Panc1 (cell line): ENCODE data around the gene DCST2.

Experiments used
- CTCF ChIP-seq: fragments of 450-650 bp; IDR thresholded peaks from 2 replicates; pipeline ENCODE4 v1.5.1; 2017; ENCODE audit warnings: mild to moderate bottlenecking
- POLR2AphosphoS5 ChIP-seq: IDR thresholded peaks from 2 replicates; pipeline ENCODE4 v1.6.1; 2012; ENCODE audit warnings: mild to moderate bottlenecking, low read depth, low read length, moderate library complexity
- REST ChIP-seq, 2 experiments: IDR thresholded peaks; 2 replicates each; pipeline ENCODE4 v1.6.1; 2011 to 2012; ENCODE audit warnings: low read depth in 2 of 2, control low read depth in 1 of 2, low read length in 1 of 2, mild to moderate bottlenecking in 1 of 2, moderate library complexity in 1 of 2; ENCODE audit not compliant: insufficient read depth in 1 of 2
- SIN3A ChIP-seq: IDR thresholded peaks from 2 replicates; pipeline ENCODE4 v1.6.1; 2012; ENCODE audit warnings: low read depth, mild to moderate bottlenecking, low read length, moderate library complexity, borderline replicate concordance; ENCODE audit not compliant: insufficient read depth
- TCF7L2 ChIP-seq: IDR thresholded peaks from 2 replicates; pipeline ENCODE4 v1.6.1; 2011; ENCODE audit warnings: mild to moderate bottlenecking, low read depth, low read length, inconsistent platforms

GRCh38 chr1:154970631-154971340 is 62.8 kb downstream of the DCST2 start, which contains the start of gene SHC1:
- no peak for TF ChIP-seq CTCF
- TF ChIP-seq REST (IDR thresholded peaks at IDR 0.05; ENCODE audit: insufficient read depth in 1 of 2, low read depth in 2 of 2, low read length in 1 of 2), result no peak
- TF ChIP-seq POLR2AphosphoS5, result peak; percentile 82
- no peak for TF ChIP-seq SIN3A
- no peak for TF ChIP-seq TCF7L2
